OCI-M1 (cell line): ENCODE results near the gene ZNF440.
"Not testable (repeated sequence)": the region's sequence is repeated elsewhere in the genome, so short reads cannot be mapped to it uniquely, and the experiment has no call there.

ENCODE experiments used
- DNase-seq: peaks from one replicate; lab custom pipeline; 2025; lab: John Stamatoyannopoulos, UW

The ZNF440 gene

DNA sequence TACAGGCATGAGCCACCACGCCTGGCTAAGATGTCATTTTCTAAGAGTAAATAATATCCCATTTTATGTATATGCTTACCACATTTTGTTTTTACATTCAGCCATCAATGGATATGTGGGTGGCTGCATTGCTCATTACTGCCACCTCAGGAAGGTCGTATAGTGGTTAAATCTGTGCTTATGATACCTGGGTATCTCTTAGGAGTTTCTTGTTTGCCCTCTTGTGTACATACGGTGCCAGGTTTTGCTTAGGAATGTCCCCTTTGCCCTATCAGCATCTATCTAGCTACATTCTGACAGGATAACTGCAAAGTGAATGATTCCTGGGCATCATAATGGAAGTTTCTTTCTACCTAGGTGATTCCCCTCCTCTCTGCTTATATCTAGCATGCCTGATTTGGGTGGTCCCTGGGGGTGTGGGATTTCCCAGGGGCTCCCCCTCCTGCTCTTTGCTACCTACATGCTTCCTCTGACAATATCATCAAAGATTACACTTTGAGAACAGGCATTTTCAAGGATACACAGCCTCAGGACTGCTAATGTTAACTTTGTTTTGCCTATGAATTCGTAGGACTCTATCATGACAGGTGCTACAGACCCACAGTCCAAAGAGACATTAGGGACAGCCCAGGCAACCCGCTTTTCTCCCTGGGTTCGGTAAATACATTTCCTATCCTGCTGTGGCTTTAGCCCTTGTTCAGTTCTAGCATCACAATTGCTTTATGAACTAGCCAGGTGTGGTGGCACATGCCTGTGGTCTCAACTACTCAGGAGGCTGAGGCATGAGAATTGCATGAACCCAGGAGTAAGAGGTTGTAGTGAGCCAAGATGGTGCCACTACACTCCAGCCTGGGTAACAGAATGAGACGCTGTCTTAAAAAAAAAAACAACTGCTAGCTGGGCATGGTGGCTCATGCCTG, 15.1 kb downstream of the ZNF440 start:
- DNase-seq, result not testable (repeated sequence)

- peak; percentile 36 for DNase-seq
Observed at GRCh38 chr19:11832253-11832912, 18.3 kb downstream of the ZNF440 start.

DNA sequence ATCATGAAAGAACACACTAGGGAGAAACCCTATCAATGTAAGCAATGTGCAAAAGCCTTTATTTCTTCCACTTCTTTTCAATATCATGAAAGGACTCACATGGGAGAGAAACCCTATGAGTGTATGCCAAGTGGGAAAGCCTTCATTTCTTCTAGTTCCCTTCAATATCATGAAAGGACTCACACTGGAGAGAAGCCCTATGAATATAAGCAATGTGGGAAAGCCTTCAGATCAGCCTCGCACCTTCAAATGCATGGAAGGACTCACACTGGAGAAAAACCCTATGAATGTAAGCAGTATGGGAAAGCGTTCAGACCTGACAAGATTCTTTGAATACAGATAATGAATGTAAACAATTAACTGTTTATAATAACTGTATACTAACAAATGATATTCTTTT, 19.5 kb downstream of the ZNF440 start:
- DNase-seq, result peak; percentile 43

GRCh38 chr19:11835626-11836066, 21.6 kb downstream of the ZNF440 start:
- DNase-seq, result peak; percentile 99

- DNase-seq, result peak; percentile 84
Observed at GRCh38 chr19:11843722-11844121, 29.6 kb downstream of the ZNF440 start.

- peak; percentile 29 for DNase-seq
Observed at GRCh38 chr19:11847615-11848014, 33.5 kb downstream of the ZNF440 start.

DNA sequence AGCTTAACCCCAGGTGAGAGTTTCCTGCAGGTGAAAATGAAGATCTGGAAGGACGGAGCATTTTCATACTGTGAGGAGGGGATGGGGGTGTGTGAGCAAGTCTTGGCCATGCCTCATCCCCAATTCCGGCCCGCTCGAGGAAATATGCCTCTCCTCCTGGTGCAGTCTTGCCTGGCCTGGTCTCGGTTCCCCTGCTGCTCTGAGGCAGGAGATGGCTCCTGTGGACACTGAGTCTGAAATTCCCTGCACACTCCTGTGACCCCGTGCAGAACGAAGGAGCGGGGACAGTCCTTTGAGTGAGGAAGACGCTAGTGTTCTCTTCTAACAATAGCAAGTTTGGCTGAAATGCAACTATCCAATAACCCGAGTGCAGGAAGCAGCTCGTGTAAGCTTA, 34.1 kb downstream of the ZNF440 start:
- no peak for DNase-seq

- peak; percentile 99 for DNase-seq
Observed at GRCh38 chr19:11848594-11849469, 34.8 kb downstream of the ZNF440 start, which contains the start of gene ZNF439. Gene ZNF439, plus strand, starts transcription at chr19:11848726. Its CDS starts 142 bp downstream, at chr19:11848868.

DNA sequence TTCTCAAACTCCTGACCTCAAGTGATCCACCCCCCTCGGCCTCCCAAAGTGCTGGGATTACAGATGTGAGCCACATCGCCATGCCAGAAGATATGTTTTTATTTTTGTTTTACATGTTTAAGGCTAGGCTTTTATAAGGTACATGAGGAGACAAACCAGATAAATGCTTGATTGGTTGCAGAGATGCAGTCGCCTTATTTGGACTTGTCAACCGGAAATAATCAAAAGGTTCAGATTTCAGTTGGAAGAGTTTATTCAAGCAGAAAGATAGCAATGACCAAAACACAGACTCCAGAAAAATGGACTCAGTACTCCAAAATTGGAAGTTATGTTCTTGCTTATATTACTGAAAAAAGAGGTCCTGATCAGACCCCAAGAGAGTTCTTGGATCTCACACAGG, 36.2 kb downstream of the ZNF440 start:
- DNase-seq, result not testable (repeated sequence)

DNA sequence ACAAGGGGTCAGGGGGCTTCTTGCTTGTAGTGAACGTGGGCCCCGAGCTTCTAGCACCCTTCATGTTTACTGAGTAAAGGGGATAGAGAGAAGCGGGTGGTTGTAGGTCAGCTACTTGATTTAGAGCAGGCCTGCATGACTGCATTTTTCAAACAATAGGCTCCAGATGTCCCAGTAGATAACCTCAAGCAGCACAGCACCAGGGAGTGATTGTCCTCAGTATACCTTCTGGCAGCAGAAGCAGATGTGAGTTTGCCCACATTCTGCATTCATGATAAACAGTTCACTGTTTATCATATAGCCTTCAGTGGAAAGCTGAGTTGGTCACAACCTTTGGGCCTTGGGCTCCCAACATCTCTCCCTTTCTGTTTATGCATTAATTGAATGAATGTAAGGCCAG, 39.3 kb downstream of the ZNF440 start:
- no peak for DNase-seq

DNA sequence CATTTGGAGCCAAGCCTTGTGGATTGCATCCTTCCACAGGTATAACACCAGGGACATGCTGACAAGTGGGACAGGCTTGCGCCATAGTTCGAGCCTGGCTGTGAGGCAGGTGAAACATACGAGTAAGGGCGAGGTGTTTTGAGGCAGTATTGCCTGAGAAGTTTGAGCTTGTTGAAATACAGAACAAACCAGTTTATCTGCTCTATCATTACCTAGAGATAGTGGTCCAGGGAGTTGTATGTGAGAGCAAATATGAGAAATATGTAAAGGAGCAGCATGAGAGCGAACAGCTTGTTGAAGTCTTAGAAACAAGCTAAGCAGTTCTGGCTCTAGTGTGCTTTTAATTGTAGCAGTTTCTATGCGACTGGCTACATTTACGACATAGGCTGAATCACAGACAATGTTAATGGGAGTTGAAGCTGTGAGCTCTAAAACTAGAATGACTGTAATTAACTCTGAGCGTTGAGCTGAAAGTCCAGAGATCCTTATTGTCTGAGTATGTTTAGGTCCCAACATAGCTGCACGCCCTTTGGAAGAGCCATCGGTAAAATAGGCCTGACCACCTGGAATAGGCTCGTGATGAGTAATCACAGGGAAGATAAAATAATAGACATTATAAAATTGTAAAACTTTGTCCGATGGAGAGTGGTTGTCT, 42.6 kb downstream of the ZNF440 start:
- DNase-seq, result no peak

- DNase-seq, result no peak
Observed at GRCh38 chr19:11860721-11861120, 46.6 kb downstream of the ZNF440 start.

- no peak for DNase-seq
Observed at GRCh38 chr19:11861301-11861700, 47.2 kb downstream of the ZNF440 start.

GRCh38 chr19:11867766-11868165, 53.7 kb downstream of the ZNF440 start:
- not testable (repeated sequence) for DNase-seq

GRCh38 chr19:11868188-11868587, 54.1 kb downstream of the ZNF440 start:
- no peak for DNase-seq

- no peak for DNase-seq
Observed at GRCh38 chr19:11872624-11873023, 58.6 kb downstream of the ZNF440 start.

- no peak for DNase-seq
Observed at GRCh38 chr19:11873762-11874161, 59.7 kb downstream of the ZNF440 start.

- peak; percentile 36 for DNase-seq
Observed at GRCh38 chr19:11879687-11880266, 65.7 kb downstream of the ZNF440 start.

GRCh38 chr19:11880598-11880997, 66.5 kb downstream of the ZNF440 start:
- no peak for DNase-seq

- DNase-seq, result peak; percentile 92
Observed at GRCh38 chr19:11881151-11881800, 67.2 kb downstream of the ZNF440 start.

GRCh38 chr19:11882606-11883005, 68.5 kb downstream of the ZNF440 start:
- no peak for DNase-seq
